T-cell (primary cell): Measurements from ENCODE around the gene TBXA2R. TPM values are rescaled to one million over a fixed set of nuclear protein-coding genes. Genes with fewer than 3 reads are reported as not detected.

Experiments used
- ATAC-seq, 4 experiments: fragments of 200-7000 bp in 3 of 4; fragments of 150-1000 bp in 1 of 4; cut with Tn5 transposase; replicated peaks in 1 of 4; 1 replicate in 3 of 4; 2 replicates in 1 of 4; pipeline ENCODE4 v1.10.0; 2021; ENCODE audit warnings: moderate library complexity in 3 of 4, mild to moderate bottlenecking in 2 of 4, moderate number of reproducible peaks in 1 of 4
- CTCF ChIA-PET, 2 donors: fragments of 300-600 bp; sonication (Branson Sonifier 250); formaldehyde crosslinking; loops; one replicate each; lab custom pipeline; 2022; ENCODE audit warnings: antibody characterized with exemption in 2 of 2; lab: Charles Lee
- POLR2A ChIA-PET, 2 donors: fragments of 300-600 bp; sonication (Branson Sonifier 250); formaldehyde crosslinking; loops; one replicate each; lab custom pipeline; 2022; ENCODE audit warnings: antibody characterized with exemption in 2 of 2; lab: Charles Lee
- DNase-seq, 35 experiments: peaks; one replicate each; pipeline versions ENCODE4 v3.0.0 to v3.0.0-alpha.2; 2013 to 2023
- H3K27ac ChIP-seq: one replicate; pipeline ENCODE4 v1.5.1; 2013; ENCODE audit warnings: low read length
- H3K27me3 ChIP-seq, 2 experiments: replicated peaks in 1 of 2; 1 replicate in 1 of 2; 2 replicates in 1 of 2; pipeline versions ENCODE4 v1.6.1 to v1.7.0; 2013; ENCODE audit warnings: low read length in 1 of 2, mixed read lengths in 1 of 2; ENCODE audit not compliant: control insufficient read depth in 2 of 2, insufficient read depth in 2 of 2; ENCODE audit errors: extremely low read depth in 1 of 2
- H3K36me3 ChIP-seq, 2 donors: 1 replicate in 1 of 2; 2 replicates in 1 of 2; pipeline versions ENCODE4 v1.6.1 to v1.7.0; 2013; ENCODE audit warnings: low read length in 1 of 2; ENCODE audit not compliant: control insufficient read depth in 2 of 2, insufficient read depth in 1 of 2; ENCODE audit errors: extremely low read depth in 1 of 2
- H3K4me1 ChIP-seq, 2 experiments: 1 replicate in 1 of 2; 2 replicates in 1 of 2; pipeline versions ENCODE4 v1.6.1 to v1.7.0; 2013; ENCODE audit warnings: low read length in 2 of 2, mixed read lengths in 1 of 2; ENCODE audit not compliant: insufficient read depth in 2 of 2, control insufficient read depth in 1 of 2; ENCODE audit errors: extremely low read depth in 1 of 2
- H3K4me3 ChIP-seq, 2 donors: 1 replicate in 1 of 2; 2 replicates in 1 of 2; pipeline versions ENCODE4 v1.5.1 to v1.7.0; 2013; ENCODE audit warnings: mild to moderate bottlenecking in 2 of 2, low read length in 1 of 2, moderate library complexity in 1 of 2; ENCODE audit not compliant: control insufficient read depth in 1 of 2; ENCODE audit errors: extremely low read depth in 1 of 2
- H3K9me3 ChIP-seq: 2 replicates; pipeline ENCODE4 v1.7.0; 2013
- H3K27ac Mint-ChIP-seq, 2 donors: one replicate each; pipeline ENCODE4 v1.8.0; 2020 to 2021; ENCODE audit warnings: mild to moderate bottlenecking in 2 of 2, mixed read lengths in 2 of 2
- H3K27me3 Mint-ChIP-seq, 2 donors: one replicate each; pipeline ENCODE4 v1.8.0; 2021 to 2022; ENCODE audit warnings: mixed read lengths in 2 of 2
- H3K36me3 Mint-ChIP-seq: one replicate; pipeline ENCODE4 v1.8.0; 2021; ENCODE audit warnings: mixed read lengths
- H3K4me1 Mint-ChIP-seq, 3 donors: one replicate each; pipeline ENCODE4 v1.8.0; 2020 to 2022; ENCODE audit warnings: mixed read lengths in 3 of 3, mild to moderate bottlenecking in 1 of 3
- H3K4me3 Mint-ChIP-seq, 3 donors: one replicate each; pipeline ENCODE4 v1.8.0; 2020 to 2022; ENCODE audit warnings: mild to moderate bottlenecking in 3 of 3, mixed read lengths in 3 of 3, moderate library complexity in 3 of 3
- H3K9me3 Mint-ChIP-seq, 3 donors: one replicate each; pipeline ENCODE4 v1.8.0; 2020 to 2022; ENCODE audit warnings: mixed read lengths in 3 of 3
- WGBS: methylation state at CpG from one replicate; pipeline ENCODE4 v1.1.5; 2013; ENCODE audit warnings: missing lambda C conversion rate; ENCODE audit not compliant: insufficient coverage; 5-methylcytosine and 5-hydroxymethylcytosine counted together
- total RNA-seq, 35 experiments: library from RNA in 6 of 35; stranded (reverse) in 6 of 35; fragments of 120-200 nt in 1 of 35; gene quantifications; one replicate each; pipeline versions ENCODE4 v1.2.1 to v1.2.4 and lab custom pipeline; 2013 to 2026

Gene TBXA2R
- total RNA-seq, 5 donors from 2014 or later (not counting 1 experiment from before 2014, with no cell fraction given) = 2.4 to 11.2 (median 7.1) TPM

GRCh38 chr19:3608079-3608641 is 1.5 kb upstream of the TBXA2R start:
- peaks cover 7 to 14% of the 10 kb centered on the region in 2 donors for H3K36me3 ChIP-seq
- peaks cover 10 to 56% of the 10 kb centered on the region in 2 experiments for H3K4me1 ChIP-seq
- H3K27me3 ChIP-seq = peaks cover 0 to 39% of the 10 kb centered on the region in 2 experiments
- POLR2A ChIA-PET = interaction anchor here in 1 of 2 donors (0.6 kb wide), 1 partner anchor 1705 kb away, joined by 10 read pairs; no protein-coding TSS in a partner anchor
- no peaks in the 10 kb centered on the region for H3K9me3 Mint-ChIP-seq
- H3K9me3 ChIP-seq = no peaks in the 10 kb centered on the region
- 91% methylated on average over 1 of the region's 3 CpGs for WGBS
- DNase-seq (no peak), ATAC-seq (no peak)
- no peak overlapping the region for H3K27ac ChIP-seq
- CTCF ChIA-PET = interaction anchor here (0.5 to 0.6 kb wide), 2 partner anchors 28 to 302 kb away, joined by 5 read pairs; no protein-coding TSS in a partner anchor
- no peak overlapping the region for H3K4me3 ChIP-seq
- H3K27me3 Mint-ChIP-seq = no peaks in the 10 kb centered on the region
- peak overlapping the region in 2 of 3 donors; percentile 13 to 66 for H3K4me3 Mint-ChIP-seq
- peaks cover 5% of the 10 kb centered on the region for H3K36me3 Mint-ChIP-seq
- H3K27ac Mint-ChIP-seq = peak overlapping the region; percentile 72 to 73
- H3K4me1 Mint-ChIP-seq = peaks cover 8 to 13% (median 12%) of the 10 kb centered on the region in 3 donors

- no peaks in the 10 kb centered on the region for H3K27me3 Mint-ChIP-seq
- 79% methylated on average over 19 of the region's 22 CpGs for WGBS
- Histone ChIP-seq H3K27me3 (peaks cover 0 to 39% of the 10 kb centered on the region in 2 experiments), H3K4me3 (no peak overlapping the region), H3K36me3 (peaks cover 4 to 12% of the 10 kb centered on the region in 2 donors), H3K4me1 (peaks cover 10 to 56% of the 10 kb centered on the region in 2 experiments), H3K27ac (no peak overlapping the region), H3K9me3 (no peaks in the 10 kb centered on the region)
- H3K4me1 Mint-ChIP-seq = peaks cover 8 to 13% (median 12%) of the 10 kb centered on the region in 3 donors
- peak overlapping the region in 2 of 3 donors; percentile 57 to 66 for H3K4me3 Mint-ChIP-seq
- peaks cover 5% of the 10 kb centered on the region for H3K36me3 Mint-ChIP-seq
- ChIA-PET CTCF (no interaction called here), POLR2A (interaction anchor here in 1 of 2 donors (0.6 kb wide), 1 partner anchor 1705 kb away, joined by 10 read pairs; no protein-coding TSS in a partner anchor)
- no peak for ATAC-seq
- DNase-seq = no peak
- no peaks in the 10 kb centered on the region for H3K9me3 Mint-ChIP-seq
- peak overlapping the region; percentile 72 to 73 for H3K27ac Mint-ChIP-seq
Measured at GRCh38 chr19:3607303-3608078, 816 bp upstream of the TBXA2R start.

- Histone ChIP-seq H3K4me3 (peak overlapping the region; percentile 38 to 43), H3K27ac (no peak overlapping the region), H3K9me3 (no peaks in the 10 kb centered on the region), H3K4me1 (peaks cover 10 to 56% of the 10 kb centered on the region in 2 experiments), H3K27me3 (peaks cover 0 to 39% of the 10 kb centered on the region in 2 experiments), H3K36me3 (no peaks in the 10 kb centered on the region)
- 7% methylated on average over 35 of the region's 35 CpGs for WGBS
- ChIA-PET CTCF (no interaction called here), POLR2A (no interaction called here)
- Mint-ChIP-seq H3K9me3 (no peaks in the 10 kb centered on the region), H3K27ac (no peak overlapping the region), H3K4me3 (no peak overlapping the region), H3K27me3 (no peaks in the 10 kb centered on the region), H3K36me3 (no peaks in the 10 kb centered on the region), H3K4me1 (peaks cover 8 to 13% (median 12%) of the 10 kb centered on the region in 3 donors)
- peak; percentile 28 to 60 (median 54) for ATAC-seq
- peak in 8 of 35 experiments; percentile 13 to 51 (median 20) for DNase-seq
Measured at GRCh38 chr19:3606174-3606689, 443 bp downstream of the TBXA2R start.

GRCh38 chr19:3605770-3606169 is 905 bp downstream of the TBXA2R start:
- Histone ChIP-seq H3K9me3 (no peaks in the 10 kb centered on the region), H3K4me1 (peaks cover 10 to 56% of the 10 kb centered on the region in 2 experiments), H3K36me3 (no peaks in the 10 kb centered on the region), H3K4me3 (peak overlapping the region; percentile 38 to 43), H3K27me3 (peaks cover 0 to 39% of the 10 kb centered on the region in 2 experiments), H3K27ac (no peak overlapping the region)
- no peak for DNase-seq
- no peaks in the 10 kb centered on the region for H3K36me3 Mint-ChIP-seq
- CTCF ChIA-PET = no interaction called here
- 68% methylated on average over 4 of the region's 5 CpGs for WGBS
- H3K27me3 Mint-ChIP-seq = no peaks in the 10 kb centered on the region
- ATAC-seq = no peak
- POLR2A ChIA-PET = no interaction called here
- H3K9me3 Mint-ChIP-seq = no peaks in the 10 kb centered on the region
- H3K27ac Mint-ChIP-seq = no peak overlapping the region
- no peak overlapping the region for H3K4me3 Mint-ChIP-seq
- H3K4me1 Mint-ChIP-seq = peaks cover 8 to 13% (median 12%) of the 10 kb centered on the region in 3 donors

GRCh38 chr19:3605361-3605760 is 1.3 kb downstream of the TBXA2R start:
- H3K4me1 ChIP-seq = peaks cover 10 to 56% of the 10 kb centered on the region in 2 experiments
- CTCF ChIA-PET = no interaction called here
- H3K9me3 Mint-ChIP-seq = no peaks in the 10 kb centered on the region
- ATAC-seq (no peak), DNase-seq (no peak)
- no peak overlapping the region for H3K27ac ChIP-seq
- 38% methylated on average over 3 of the region's 3 CpGs for WGBS
- peak overlapping the region; percentile 38 to 43 for H3K4me3 ChIP-seq
- no peaks in the 10 kb centered on the region for H3K27me3 Mint-ChIP-seq
- peaks cover 0 to 39% of the 10 kb centered on the region in 2 experiments for H3K27me3 ChIP-seq
- H3K36me3 Mint-ChIP-seq = no peaks in the 10 kb centered on the region
- H3K4me3 Mint-ChIP-seq = no peak overlapping the region
- no peaks in the 10 kb centered on the region for H3K36me3 ChIP-seq
- peaks cover 8 to 13% (median 12%) of the 10 kb centered on the region in 3 donors for H3K4me1 Mint-ChIP-seq
- H3K9me3 ChIP-seq = no peaks in the 10 kb centered on the region
- no peak overlapping the region for H3K27ac Mint-ChIP-seq
- POLR2A ChIA-PET = no interaction called here

- Histone ChIP-seq H3K4me1 (peaks cover 10 to 56% of the 10 kb centered on the region in 2 experiments), H3K4me3 (peak overlapping the region; percentile 34 to 38), H3K36me3 (no peaks in the 10 kb centered on the region), H3K27me3 (peaks cover 0 to 39% of the 10 kb centered on the region in 2 experiments), H3K9me3 (no peaks in the 10 kb centered on the region), H3K27ac (peak overlapping the region; percentile 23)
- peak in 28 of 35 experiments; percentile 7 to 65 (median 40) for DNase-seq
- ChIA-PET POLR2A (interaction anchor here in 1 of 2 donors (0.5 kb wide), 1 partner anchor 164 kb away, joined by 3 read pairs; no protein-coding TSS in a partner anchor), CTCF (interaction anchor here in 1 of 2 donors (0.5 kb wide), 1 partner anchor 20 kb away, joined by 7 read pairs; no protein-coding TSS in a partner anchor)
- Mint-ChIP-seq H3K27me3 (no peaks in the 10 kb centered on the region), H3K36me3 (no peaks in the 10 kb centered on the region), H3K4me3 (no peak overlapping the region), H3K27ac (no peak overlapping the region), H3K4me1 (peaks cover 8 to 13% (median 12%) of the 10 kb centered on the region in 3 donors), H3K9me3 (no peaks in the 10 kb centered on the region)
- ATAC-seq = peak; percentile 72 to 82 (median 76)
- WGBS = 7% methylated on average over 8 of the region's 11 CpGs
Measured at GRCh38 chr19:3604987-3605343, 1.7 kb downstream of the TBXA2R start.
